GM12801 (cell line): ENCODE data around the gene ERBB4.

Experiments used
- TF ChIP-seq, protein P1 (sequence below): IDR thresholded peaks from one replicate; pipeline ENCODE4 v1.5.1; 2011; ENCODE audit warnings: control low read depth; ENCODE audit not compliant: insufficient read length; ENCODE audit errors: extremely low read depth

ERBB4 gene

DNA sequence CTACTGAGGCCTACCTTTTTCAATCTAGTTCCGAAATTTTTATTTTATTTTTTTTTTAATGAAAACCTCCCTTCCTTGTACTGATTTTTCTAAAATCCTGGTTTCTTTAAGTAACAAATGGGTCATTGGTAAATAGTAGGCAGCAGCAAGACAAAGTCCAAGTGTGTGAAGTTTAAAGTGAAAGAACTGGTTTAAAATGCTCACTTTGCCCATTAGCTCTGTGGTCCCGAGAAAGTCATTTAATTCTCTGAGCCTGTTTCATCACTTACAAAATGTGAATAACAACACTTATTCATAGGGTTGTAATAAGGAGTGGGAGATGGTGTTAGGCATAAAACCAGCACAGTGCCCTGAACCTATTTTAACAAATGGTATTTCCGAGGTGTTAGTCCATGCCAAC is 426.2 kb downstream of the ERBB4 start:
- TF ChIP-seq, protein P1, sequence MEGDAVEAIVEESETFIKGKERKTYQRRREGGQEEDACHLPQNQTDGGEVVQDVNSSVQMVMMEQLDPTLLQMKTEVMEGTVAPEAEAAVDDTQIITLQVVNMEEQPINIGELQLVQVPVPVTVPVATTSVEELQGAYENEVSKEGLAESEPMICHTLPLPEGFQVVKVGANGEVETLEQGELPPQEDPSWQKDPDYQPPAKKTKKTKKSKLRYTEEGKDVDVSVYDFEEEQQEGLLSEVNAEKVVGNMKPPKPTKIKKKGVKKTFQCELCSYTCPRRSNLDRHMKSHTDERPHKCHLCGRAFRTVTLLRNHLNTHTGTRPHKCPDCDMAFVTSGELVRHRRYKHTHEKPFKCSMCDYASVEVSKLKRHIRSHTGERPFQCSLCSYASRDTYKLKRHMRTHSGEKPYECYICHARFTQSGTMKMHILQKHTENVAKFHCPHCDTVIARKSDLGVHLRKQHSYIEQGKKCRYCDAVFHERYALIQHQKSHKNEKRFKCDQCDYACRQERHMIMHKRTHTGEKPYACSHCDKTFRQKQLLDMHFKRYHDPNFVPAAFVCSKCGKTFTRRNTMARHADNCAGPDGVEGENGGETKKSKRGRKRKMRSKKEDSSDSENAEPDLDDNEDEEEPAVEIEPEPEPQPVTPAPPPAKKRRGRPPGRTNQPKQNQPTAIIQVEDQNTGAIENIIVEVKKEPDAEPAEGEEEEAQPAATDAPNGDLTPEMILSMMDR = no peak

DNA sequence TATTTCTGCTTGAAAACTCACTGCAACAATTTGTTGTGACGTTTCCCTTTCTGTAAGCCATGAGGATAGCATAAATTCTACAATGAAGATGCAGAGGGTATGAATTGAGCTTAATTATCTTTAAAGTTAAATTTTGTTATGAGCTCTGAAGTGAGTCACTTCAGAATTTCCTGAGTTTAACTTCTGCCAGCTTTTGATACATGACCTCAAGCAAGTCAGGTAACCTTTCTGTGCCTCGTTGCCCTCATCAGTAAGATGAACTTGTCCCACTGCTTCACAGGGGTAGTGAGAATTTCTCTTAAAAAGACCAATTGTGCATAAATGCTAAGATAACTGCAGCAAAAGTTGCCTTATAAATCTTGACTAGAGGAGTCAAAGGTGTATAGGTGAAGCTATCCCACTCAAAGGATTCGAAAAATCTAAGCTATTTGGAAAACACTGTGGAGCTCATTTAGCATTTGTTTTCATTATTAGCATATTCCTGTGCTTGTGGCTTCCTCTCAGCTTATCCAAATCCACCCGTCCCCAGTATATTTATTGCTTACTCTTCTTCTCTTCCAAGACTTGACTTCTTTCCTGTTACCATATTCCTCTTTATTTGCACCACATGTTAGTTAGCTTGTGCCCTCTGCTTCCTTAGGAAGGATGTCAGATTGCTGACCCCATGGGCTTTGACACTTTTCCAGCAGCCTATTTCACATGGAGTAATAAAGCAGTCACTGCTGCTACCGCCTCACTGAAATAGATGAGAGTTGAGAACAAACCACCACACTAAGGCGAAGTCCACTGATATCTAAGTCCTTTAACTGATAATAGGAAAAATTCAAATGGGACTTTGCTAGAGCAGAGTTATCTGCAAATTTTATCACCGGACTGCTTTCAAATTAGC is 428.6 kb downstream of the ERBB4 start:
- TF ChIP-seq, protein P1 = no peak

DNA sequence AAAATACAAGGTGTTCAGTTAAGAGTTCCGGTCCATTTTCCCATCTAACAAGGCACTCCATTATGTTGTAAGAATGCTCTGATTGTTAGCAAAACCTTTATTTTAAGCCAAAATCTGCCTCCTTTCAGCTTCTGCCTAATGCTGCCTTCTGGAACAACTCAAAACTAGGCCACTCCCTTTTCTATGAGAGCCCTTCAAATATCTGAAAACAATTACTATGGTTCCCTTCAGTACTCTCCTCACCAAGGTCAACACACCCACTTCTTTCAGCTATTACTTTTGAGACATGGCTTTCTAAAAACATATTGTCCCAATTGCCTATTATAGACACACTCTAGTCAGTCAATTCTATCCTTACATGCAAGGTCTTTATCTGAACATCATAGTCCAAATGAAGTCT is 429.4 kb downstream of the ERBB4 start:
- TF ChIP-seq, protein P1 = no peak

DNA sequence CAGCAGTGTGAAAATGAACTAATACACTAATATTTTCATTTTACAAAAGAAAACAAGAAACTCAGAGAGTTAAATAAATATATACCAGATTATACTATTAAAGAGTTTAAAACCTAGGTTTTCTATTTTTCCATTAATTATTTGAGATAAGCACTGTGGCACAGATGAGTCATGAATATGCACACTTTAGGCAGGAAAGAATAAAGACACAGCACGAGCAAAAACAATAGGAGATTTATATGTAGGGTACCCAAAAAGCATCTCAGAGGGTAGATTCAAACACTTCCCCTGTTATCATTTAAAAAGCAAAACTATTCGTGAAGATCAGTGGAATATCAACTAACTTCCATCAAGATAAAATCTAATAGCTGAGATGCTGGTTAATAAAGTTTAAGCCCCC is 430.6 kb downstream of the ERBB4 start:
- TF ChIP-seq, protein P1 = no peak

DNA sequence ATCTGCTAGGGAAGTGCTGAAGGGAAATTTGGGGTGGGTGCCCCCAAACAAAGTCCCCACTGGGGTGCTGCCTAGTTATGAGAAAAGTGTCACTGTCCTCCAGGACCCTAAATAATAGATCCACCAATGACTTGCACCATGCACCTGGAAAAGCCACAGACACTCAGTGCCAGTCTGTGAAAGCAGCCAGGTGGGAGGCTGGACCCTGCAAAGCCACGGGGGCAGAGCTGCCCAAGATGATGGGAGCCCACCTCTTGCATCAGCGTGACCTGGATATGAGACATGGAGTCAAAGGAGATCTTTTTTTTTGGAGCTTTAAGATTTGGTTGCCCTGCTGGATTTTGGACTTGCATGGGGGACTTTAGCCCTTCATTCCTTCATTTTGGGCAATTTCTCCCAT is 431.6 kb downstream of the ERBB4 start:
- TF ChIP-seq, protein P1 = no peak

DNA sequence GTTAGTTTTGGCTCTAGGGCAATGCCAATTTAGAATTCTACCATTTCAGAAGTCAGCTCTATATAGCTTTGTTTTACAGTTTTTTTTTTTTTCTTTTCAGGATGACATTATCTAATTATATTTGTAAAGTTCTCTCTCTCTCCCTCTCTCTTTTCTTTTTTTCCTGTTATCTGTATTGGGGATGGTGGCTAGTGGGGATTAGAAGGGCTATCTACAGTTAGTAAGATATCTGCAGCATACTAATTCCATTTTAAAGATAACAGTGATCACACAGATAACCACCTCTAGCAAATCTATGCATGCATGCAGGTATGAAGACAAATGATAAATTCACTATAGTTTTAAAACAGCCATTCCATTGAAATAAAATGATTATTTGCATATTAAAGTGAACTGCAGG is 438.9 kb downstream of the ERBB4 start:
- TF ChIP-seq, protein P1 = no peak

DNA sequence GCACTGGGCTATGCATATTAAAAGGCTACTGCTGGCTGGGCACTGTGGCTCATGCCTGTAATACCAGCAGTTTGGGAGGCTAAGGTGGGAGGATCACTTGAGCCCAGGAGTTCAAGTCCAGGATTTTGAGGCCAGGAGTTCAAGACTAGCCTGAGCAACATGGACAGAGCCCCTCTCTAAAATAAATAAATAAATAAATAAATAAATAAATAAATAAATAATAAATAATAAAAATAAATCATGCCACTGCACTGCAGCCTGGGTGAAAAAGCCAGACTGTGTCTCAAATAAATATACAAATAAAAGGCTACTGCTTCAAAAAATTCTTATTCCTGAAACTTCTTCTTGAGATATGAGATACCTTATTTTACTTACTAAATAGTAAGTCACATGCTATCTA is 439.6 kb downstream of the ERBB4 start:
- TF ChIP-seq, protein P1 = no peak
